H1 (cell line): Measurements from ENCODE around the gene CILP. TPM values are rescaled to one million over a fixed set of nuclear protein-coding genes. Genes with fewer than 3 reads are reported as not detected.
A peak's percentile ranks its signal among the peaks of the same experiment; 100 is the strongest.

Experiments
- CTCF ChIA-PET: fragments of 300-600 bp; sonication (Branson Sonifier 250); formaldehyde crosslinking; loops from one replicate; lab custom pipeline; 2021; ENCODE audit not compliant: partially characterized antibody; lab: Charles Lee
- POLR2A ChIA-PET: fragments of 300-600 bp; sonication (Branson Sonifier 250); formaldehyde crosslinking; loops from one replicate; lab custom pipeline; 2021; ENCODE audit warnings: inconsistent platforms; ENCODE audit not compliant: partially characterized antibody; lab: Charles Lee
- DNase-seq, 2 experiments: peaks; one replicate each; pipeline versions ENCODE4 v3.0.0 to v3.0.0-alpha.2; 2010 to 2022; ENCODE audit warnings: low spot score in 2 of 2, low read depth in 1 of 2, mixed read lengths in 1 of 2
- FAIRE-seq: peaks from 2 replicates; lab custom pipeline; 2011; peaks lifted over from hg19 to GRCh38; lab: Jason Lieb, UNC
- H2AFZ ChIP-seq: 2 replicates; pipeline ENCODE4 v1.8.1; 2012; ENCODE audit warnings: low read length, inconsistent platforms
- H2AK5ac ChIP-seq: 2 replicates; pipeline ENCODE4 v1.6.1; 2013; ENCODE audit warnings: low read depth, low read length
- H2BK120ac ChIP-seq: replicated peaks from 2 replicates; pipeline ENCODE3; 2013; ENCODE audit warnings: low read depth, low read length, inconsistent platforms
- H2BK12ac ChIP-seq: 2 replicates; pipeline ENCODE4 v1.6.1; 2013; ENCODE audit warnings: low read depth, low read length
- H2BK15ac ChIP-seq: 2 replicates; pipeline ENCODE4 v1.6.1; 2013; ENCODE audit warnings: low read length
- H2BK20ac ChIP-seq: 2 replicates; pipeline ENCODE4 v1.6.1; 2013; ENCODE audit warnings: low read length
- H2BK5ac ChIP-seq: 2 replicates; pipeline ENCODE4 v1.6.1; 2013; ENCODE audit warnings: low read depth, low read length
- H3K14ac ChIP-seq: 2 replicates; pipeline ENCODE4 v1.6.1; 2013; ENCODE audit warnings: inconsistent platforms; ENCODE audit not compliant: insufficient read length
- H3K18ac ChIP-seq: 2 replicates; pipeline ENCODE4 v1.6.1; 2013; ENCODE audit warnings: low read length; ENCODE audit errors: extremely low read depth
- H3K23ac ChIP-seq: 2 replicates; pipeline ENCODE4 v1.6.1; 2013; ENCODE audit warnings: inconsistent platforms; ENCODE audit not compliant: insufficient read length
- H3K23me2 ChIP-seq: 2 replicates; pipeline ENCODE4 v1.6.1; 2013; ENCODE audit warnings: low read depth, low read length
- H3K27ac ChIP-seq: 2 replicates; pipeline ENCODE4 v1.6.1; 2011; ENCODE audit warnings: low read depth, low read length, inconsistent platforms
- H3K27me3 ChIP-seq, 4 experiments: replicated peaks in 1 of 4; 1 replicate in 1 of 4; 2 replicates in 3 of 4; pipeline versions ENCODE4 v1.6.1 to v1.8.1; 2011 to 2013; ENCODE audit warnings: low read length in 3 of 4, mild to moderate bottlenecking in 3 of 4, inconsistent platforms in 2 of 4, mixed read lengths in 2 of 4, moderate library complexity in 1 of 4; ENCODE audit not compliant: control insufficient read depth in 3 of 4, insufficient read depth in 3 of 4; ENCODE audit errors: extremely low read depth in 1 of 4
- H3K36me3 ChIP-seq, 4 experiments: 2 replicates each; pipeline versions ENCODE4 v1.6.1 to v1.8.1; 2011 to 2013; ENCODE audit warnings: mild to moderate bottlenecking in 4 of 4, low read length in 3 of 4, moderate library complexity in 2 of 4, control low read depth in 1 of 4, inconsistent platforms in 1 of 4; ENCODE audit not compliant: insufficient read depth in 4 of 4, control insufficient read depth in 2 of 4
- H3K4ac ChIP-seq: replicated peaks from 2 replicates; pipeline ENCODE3; 2013; ENCODE audit warnings: low read length, low read depth, mixed read lengths, inconsistent platforms; ENCODE audit not compliant: insufficient read length
- H3K4me1 ChIP-seq, 4 experiments: replicated peaks in 1 of 4; 1 replicate in 1 of 4; 2 replicates in 3 of 4; pipeline versions ENCODE4 v1.6.1 to v1.8.1; 2011 to 2013; ENCODE audit warnings: low read length in 3 of 4, inconsistent platforms in 2 of 4, mixed read lengths in 1 of 4; ENCODE audit not compliant: insufficient read depth in 4 of 4, control insufficient read depth in 3 of 4
- H3K4me2 ChIP-seq, 2 experiments: 2 replicates each; pipeline versions ENCODE4 v1.6.1 to v1.8.1; 2011 to 2013; ENCODE audit warnings: low read depth in 2 of 2, low read length in 2 of 2, control low read depth in 1 of 2, inconsistent platforms in 1 of 2, mild to moderate bottlenecking in 1 of 2; ENCODE audit not compliant: insufficient read depth in 1 of 2
- H3K4me3 ChIP-seq, 4 experiments: fragments of 200-600, 300-600 bp in 1 of 4; sonication (generic), shearing (Covaris generic), sonication (Bioruptor Twin) in 1 of 4; 2 replicates each; pipeline versions ENCODE4 v1.5.1 to v1.8.1; 2011 to 2016; ENCODE audit warnings: low read length in 4 of 4, low read depth in 3 of 4, control low read depth in 2 of 4, inconsistent platforms in 2 of 4, mild to moderate bottlenecking in 2 of 4, mixed read lengths in 1 of 4, moderate library complexity in 1 of 4; ENCODE audit not compliant: insufficient read depth in 2 of 4; ENCODE audit errors: extremely low read depth in 1 of 4
- H3K56ac ChIP-seq: replicated peaks from 2 replicates; pipeline ENCODE3; 2013; ENCODE audit warnings: low read depth, mild to moderate bottlenecking, mixed read lengths, low read length, inconsistent platforms; ENCODE audit not compliant: insufficient read length
- H3K79me1 ChIP-seq: 2 replicates; pipeline ENCODE4 v1.6.1; 2013; ENCODE audit warnings: low read depth, low read length, control low read depth
- H3K79me2 ChIP-seq, 2 experiments: 2 replicates each; pipeline versions ENCODE4 v1.6.1 to v1.8.1; 2012 to 2013; ENCODE audit warnings: low read length in 2 of 2, mild to moderate bottlenecking in 2 of 2, inconsistent platforms in 1 of 2; ENCODE audit not compliant: insufficient read depth in 2 of 2, control insufficient read depth in 1 of 2
- H3K9ac ChIP-seq, 4 experiments: replicated peaks in 1 of 4; 1 replicate in 1 of 4; 2 replicates in 3 of 4; pipeline versions ENCODE4 v1.6.1 to v1.8.1; 2011 to 2013; ENCODE audit warnings: low read depth in 3 of 4, low read length in 3 of 4, control low read depth in 2 of 4, mild to moderate bottlenecking in 2 of 4, moderate library complexity in 2 of 4, inconsistent platforms in 1 of 4; ENCODE audit errors: extremely low read depth in 1 of 4
- H3K9me3 ChIP-seq, 2 experiments: 2 replicates each; pipeline versions ENCODE4 v1.6.1 to v1.8.1; 2012 to 2013; ENCODE audit warnings: mild to moderate bottlenecking in 2 of 2, moderate library complexity in 2 of 2, control low read depth in 1 of 2, inconsistent platforms in 1 of 2, low read depth in 1 of 2, low read length in 1 of 2, mixed read lengths in 1 of 2; ENCODE audit not compliant: insufficient read depth in 2 of 2
- H4K20me1 ChIP-seq, 2 experiments: replicated peaks in 1 of 2; 2 replicates each; pipeline versions ENCODE3 to v1.8.1; 2011 to 2013; ENCODE audit warnings: inconsistent platforms in 2 of 2, low read length in 2 of 2, mild to moderate bottlenecking in 1 of 2; ENCODE audit not compliant: insufficient read depth in 2 of 2, control insufficient read depth in 1 of 2
- H4K5ac ChIP-seq: 2 replicates; pipeline ENCODE4 v1.6.1; 2013; ENCODE audit warnings: low read length, low read depth, mixed read lengths, inconsistent platforms; ENCODE audit not compliant: insufficient read length
- H4K8ac ChIP-seq: 2 replicates; pipeline ENCODE4 v1.8.0; 2013; ENCODE audit warnings: mild to moderate bottlenecking, moderate library complexity, low read length, inconsistent platforms; ENCODE audit not compliant: insufficient read depth; ENCODE audit errors: extremely low read depth
- H4K91ac ChIP-seq: replicated peaks from 2 replicates; pipeline ENCODE3; 2013; ENCODE audit warnings: low read length, mixed read lengths, inconsistent platforms; ENCODE audit not compliant: insufficient read length
- ATF2 ChIP-seq: IDR thresholded peaks from 2 replicates; pipeline ENCODE4 v1.6.1; 2012; ENCODE audit warnings: low read length, inconsistent platforms
- HDAC2 ChIP-seq, 2 experiments: fragments of 300-600 bp in 1 of 2; sonication (generic) in 1 of 2; IDR thresholded peaks; 2 replicates each; pipeline ENCODE4 v1.6.1; 2011 to 2012; ENCODE audit warnings: low read depth in 2 of 2, low read length in 2 of 2, mild to moderate bottlenecking in 2 of 2, moderate library complexity in 2 of 2, borderline replicate concordance in 1 of 2, inconsistent platforms in 1 of 2
- MAX ChIP-seq: IDR thresholded peaks from 2 replicates; pipeline ENCODE4 v1.6.1; 2012; ENCODE audit warnings: inconsistent platforms
- RXRA ChIP-seq: IDR thresholded peaks from 2 replicates; pipeline ENCODE4 v1.6.1; 2011; ENCODE audit warnings: low read depth, mild to moderate bottlenecking, low read length, moderate library complexity; ENCODE audit not compliant: insufficient read depth
- SIN3A ChIP-seq, 2 experiments: IDR thresholded peaks in 1 of 2; conservative IDR thresholded peaks in 1 of 2; 2 replicates each; pipeline ENCODE4 v1.6.1; 2011 to 2012; ENCODE audit warnings: low read length in 2 of 2, improper control_type of control experiment in 1 of 2, low read depth in 1 of 2, mild to moderate bottlenecking in 1 of 2
- SIX5 ChIP-seq: IDR thresholded peaks from 2 replicates; pipeline ENCODE4 v1.6.1; 2011; ENCODE audit warnings: mild to moderate bottlenecking, low read depth, low read length
- YY1 ChIP-seq: IDR thresholded peaks from 2 replicates; pipeline ENCODE4 v1.6.1; 2011; ENCODE audit warnings: low read depth, mild to moderate bottlenecking, low read length
- whole genome bisulfite sequencing, 2 experiments: shearing (Covaris generic) in 1 of 2; methylation state at CpG; one replicate each; pipeline versions ENCODE4 v1.1.6 to v1.1.7; 2013 to 2015; ENCODE audit warnings: low lambda C conversion rate in 2 of 2, mixed read lengths in 2 of 2, inconsistent platforms in 1 of 2, low coverage in 1 of 2, missing lambda C conversion rate in 1 of 2; ENCODE audit not compliant: insufficient replicate concordance in 2 of 2, insufficient coverage in 1 of 2, insufficient read length in 1 of 2; ENCODE audit errors: extremely low coverage in 1 of 2, missing lambda C conversion rate in 1 of 2; 5-methylcytosine and 5-hydroxymethylcytosine counted together
- polyA plus RNA-seq, 7 experiments: library from polyadenylated mRNA; depleted of rRNA in 3 of 7; stranded (reverse) in 5 of 7; unstranded in 2 of 7; fragments of >200 nt in 5 of 7; fragments of 200-250 nt in 2 of 7; gene quantifications; 1 replicate in 5 of 7; 2 replicates in 1 of 7; 4 replicates in 1 of 7; pipeline versions ENCODE4 v1.2.1 to v1.2.3, GENCODE V29; 2011 to 2013; ENCODE audit warnings: missing spikeins in 2 of 7, mixed read lengths in 2 of 7
- total RNA-seq: library from RNA; stranded (reverse); fragmentation: NEBNext Ultra II Directional; extraction: Animal tissue kit (Norgen Biotek cat#: 25700); gene quantifications from 2 replicates; pipeline ENCODE4 v1.2.1, GENCODE V29; 2021

Gene CILP
- total and polyA plus RNA-seq, 2 of the 8 experiments (the other 6 are each of a cell fraction or from before 2014, with no cell fraction given): 0.02 TPM; not detected in 1

GRCh38 chr15:65184868-65185717 lies 26.2 kb downstream of the CILP start, which contains the start of gene CLPX:
TSS of gene CLPX (minus strand) at chr15:65185342. CDS start at chr15:65185153, 189 bp downstream.
- WGBS, 2 experiments: 4% methylated on average over 47 of the region's 70 CpGs; no CpG with 5 or more reads in 1 of the 2 experiments
- H3K27ac ChIP-seq: peak within 1 kb of the TSS; percentile 80; the same call in 1 of the 2 replicates
- peak within 1 kb of the TSS; percentile 61; the same call in 1 of the 2 replicates for H2BK15ac ChIP-seq
- 0 out of 2 replicates have a peak within 1 kb of the TSS, but pooled peaks have one; percentile 49 for H2AK5ac ChIP-seq
- H3K23ac ChIP-seq: no peak within 1 kb of the TSS
- peak within 1 kb of the TSS; percentile 78 for H3K4ac ChIP-seq
- H4K5ac ChIP-seq: peak within 1 kb of the TSS; percentile 84
- no peak within 1 kb of the TSS for H2BK12ac ChIP-seq
- ChIA-PET CTCF (interaction anchor here (0.7 to 11.8 kb wide), 5 partner anchors 22 to 118 kb away, joined by 3 to 123 read pairs (median 3); no protein-coding TSS in a partner anchor), POLR2A (interaction anchor here (0.6 to 8.7 kb wide), 20 partner anchors 10 to 244 kb away, joined by 3 to 94 read pairs (median 5); partner anchors contain the start of genes CILP, PARP16, RNU5A-1 and RNU5B-1)
- H3K36me3 ChIP-seq: no peaks in the 10 kb centered on the region; a peak in 1 of 8 replicates
- no peak within 1 kb of the TSS for H2BK20ac ChIP-seq
- no peaks in the 10 kb centered on the region for H3K79me1 ChIP-seq
- peaks cover 2% of the 10 kb centered on the region for H3K23me2 ChIP-seq
- peak within 1 kb of the TSS; percentile 69 to 95 (median 90) for H3K9ac ChIP-seq
- H3K56ac ChIP-seq: peak within 1 kb of the TSS; percentile 77
- no peak for FAIRE-seq
- H3K79me2 ChIP-seq: peaks cover 3 to 36% of the 10 kb centered on the region in 2 experiments; a peak in 3 of 4 replicates
- H4K91ac ChIP-seq: peak within 1 kb of the TSS; percentile 35
- H4K20me1 ChIP-seq: peaks cover 0 to 6% of the 10 kb centered on the region in 2 experiments
- peak within 1 kb of the TSS; percentile 60 to 95 (median 92) for H3K4me3 ChIP-seq
- H3K4me1 ChIP-seq: peaks cover 0 to 2% (median 0%) of the 10 kb centered on the region in 4 experiments; a peak in 2 of 7 replicates
- DNase-seq: peak; percentile 87 to 88
- H3K4me2 ChIP-seq: peak within 1 kb of the TSS; percentile 68 to 69
- H3K14ac ChIP-seq: no peak within 1 kb of the TSS
- H2BK120ac ChIP-seq: no peak within 1 kb of the TSS
- peak within 1 kb of the TSS; percentile 94 for H2AFZ ChIP-seq
- H4K8ac ChIP-seq: peak within 1 kb of the TSS; percentile 80
- H3K9me3 ChIP-seq: no peaks in the 10 kb centered on the region
- peak within 1 kb of the TSS; percentile 87 for H3K18ac ChIP-seq
- no peaks in the 10 kb centered on the region for H3K27me3 ChIP-seq
- H2BK5ac ChIP-seq: peak within 1 kb of the TSS; percentile 72
- TF ChIP-seq RXRA (no peak), HDAC2 (IDR thresholded peaks at IDR 0.05; ENCODE audit: borderline replicate concordance in 1 of 2, low read depth in 2 of 2, low read length in 2 of 2) (0 out of 4 replicates have a peak, but pooled peaks of 1 of the 2 experiments have one; percentile 37), SIN3A (conservative IDR thresholded peaks at IDR 0.05 in 1 of 2, IDR thresholded peaks at IDR 0.05 in 1 of 2; ENCODE audit: low read depth in 1 of 2, low read length in 2 of 2) (peak; percentile 35 to 81; a peak in 2 of 4 replicates), ATF2 (no peak), MAX (peak; percentile 62), YY1 (no peak), SIX5 (peak; percentile 66)
